CD8-positive, alpha-beta memory T cell (primary cell): ENCODE data around the gene FAM13A. TPM values are rescaled to one million over a fixed set of nuclear protein-coding genes. Genes with fewer than 3 reads are reported as not detected.

Experiments used
- CTCF ChIA-PET: fragments of 350-600 bp; sonication (Branson Sonifier 250); formaldehyde crosslinking; loops from one replicate; lab custom pipeline; 2021; ENCODE audit warnings: antibody characterized with exemption; lab: Charles Lee
- POLR2A ChIA-PET: fragments of 350-600 bp; sonication (Branson Sonifier 250); formaldehyde crosslinking; loops from one replicate; lab custom pipeline; 2021; ENCODE audit warnings: antibody characterized with exemption; lab: Charles Lee
- DNase-seq, 5 donors: peaks; one replicate each; pipeline versions ENCODE4 v3.0.0 to v3.0.0-alpha.2; 2020 to 2022; ENCODE audit warnings: mixed read lengths in 1 of 5
- H3K27ac ChIP-seq: one replicate; pipeline ENCODE4 v1.7.0; 2013; ENCODE audit warnings: low read depth, mild to moderate bottlenecking, low read length, moderate library complexity
- H3K27me3 ChIP-seq: 2 replicates; pipeline ENCODE4 v1.7.0; 2013; ENCODE audit warnings: low read length, mild to moderate bottlenecking; ENCODE audit not compliant: insufficient read depth, poor library complexity, severe bottlenecking
- H3K36me3 ChIP-seq: 2 replicates; pipeline ENCODE4 v1.7.0; 2013; ENCODE audit warnings: mild to moderate bottlenecking, low read length, moderate library complexity; ENCODE audit not compliant: insufficient read depth
- H3K4me1 ChIP-seq: 2 replicates; pipeline ENCODE4 v1.7.0; 2013; ENCODE audit warnings: mild to moderate bottlenecking, low read length, moderate library complexity; ENCODE audit not compliant: insufficient read depth
- H3K4me3 ChIP-seq: 2 replicates; pipeline ENCODE4 v1.7.0; 2013; ENCODE audit warnings: mild to moderate bottlenecking, low read length
- H3K9me3 ChIP-seq: 2 replicates; pipeline ENCODE4 v1.7.0; 2013; ENCODE audit warnings: mild to moderate bottlenecking, low read length
- H3K27ac Mint-ChIP-seq, 8 donors: one replicate each; pipeline ENCODE4 v1.8.0; 2020 to 2021; ENCODE audit warnings: mixed read lengths in 8 of 8, mild to moderate bottlenecking in 6 of 8, inconsistent platforms in 3 of 8, moderate library complexity in 3 of 8
- H3K27me3 Mint-ChIP-seq, 2 donors: one replicate each; pipeline ENCODE4 v1.8.0; 2020 to 2021; ENCODE audit warnings: mixed read lengths in 2 of 2, mild to moderate bottlenecking in 1 of 2, moderate library complexity in 1 of 2
- H3K36me3 Mint-ChIP-seq, 3 donors: one replicate each; pipeline ENCODE4 v1.8.0; 2020 to 2021; ENCODE audit warnings: mixed read lengths in 3 of 3, inconsistent platforms in 1 of 3, mild to moderate bottlenecking in 1 of 3
- H3K4me1 Mint-ChIP-seq, 3 donors: one replicate each; pipeline ENCODE4 v1.8.0; 2020 to 2021; ENCODE audit warnings: mixed read lengths in 3 of 3, inconsistent platforms in 1 of 3, mild to moderate bottlenecking in 1 of 3
- H3K4me3 Mint-ChIP-seq, 7 donors: one replicate each; pipeline ENCODE4 v1.8.0; 2020 to 2021; ENCODE audit warnings: mixed read lengths in 7 of 7, mild to moderate bottlenecking in 6 of 7, moderate library complexity in 4 of 7, inconsistent platforms in 2 of 7
- H3K9me3 Mint-ChIP-seq, 5 donors: one replicate each; pipeline ENCODE4 v1.8.0; 2020 to 2022; ENCODE audit warnings: mixed read lengths in 5 of 5, mild to moderate bottlenecking in 3 of 5, moderate library complexity in 2 of 5, inconsistent platforms in 1 of 5
- polyA plus RNA-seq: library from polyadenylated mRNA; unstranded; fragments of 300-500 nt; fragmentation: Illumina TruSeq; gene quantifications from one replicate; pipeline ENCODE4 v1.2.3, GENCODE V29; 2021
- total RNA-seq, 2 experiments: library from RNA; stranded (reverse); gene quantifications; one replicate each; pipeline ENCODE4 v1.2.3, GENCODE V29; 2021

The FAM13A gene
- total and polyA plus RNA-seq, 3 experiments from 2014 or later: 1.4 to 1.6 (median 1.4) TPM

GRCh38 chr4:88796545-88796944 is 260.4 kb downstream of the FAM13A start:
- POLR2A ChIA-PET: no interaction called here
- Mint-ChIP-seq H3K27me3 (peaks cover 0 to 3% of the 10 kb centered on the region in 2 donors), H3K4me1 (peaks cover 0 to 3% (median 3%) of the 10 kb centered on the region in 3 donors), H3K36me3 (peaks cover 1 to 17% (median 2%) of the 10 kb centered on the region in 3 donors), H3K9me3 (no peaks in the 10 kb centered on the region), H3K27ac (no peak overlapping the region), H3K4me3 (no peak overlapping the region)
- Histone ChIP-seq H3K4me3 (no peak overlapping the region), H3K27ac (no peak overlapping the region), H3K9me3 (no peaks in the 10 kb centered on the region), H3K36me3 (no peaks in the 10 kb centered on the region), H3K4me1 (no peaks in the 10 kb centered on the region), H3K27me3 (no peaks in the 10 kb centered on the region)
- CTCF ChIA-PET: no interaction called here
- no peak for DNase-seq

GRCh38 chr4:88794952-88795351 is 262.0 kb downstream of the FAM13A start:
- Mint-ChIP-seq H3K27me3 (peaks cover 0 to under 1% of the 10 kb centered on the region in 2 donors), H3K27ac (no peak overlapping the region), H3K4me3 (no peak overlapping the region), H3K4me1 (peaks cover 0 to 4% (median 3%) of the 10 kb centered on the region in 3 donors), H3K36me3 (peaks cover 1 to 15% (median 2%) of the 10 kb centered on the region in 3 donors), H3K9me3 (no peaks in the 10 kb centered on the region)
- no peak for DNase-seq
- POLR2A ChIA-PET: no interaction called here
- H3K9me3 ChIP-seq: no peaks in the 10 kb centered on the region
- no peak overlapping the region for H3K4me3 ChIP-seq
- H3K27ac ChIP-seq: no peak overlapping the region
- CTCF ChIA-PET: no interaction called here
- H3K36me3 ChIP-seq: no peaks in the 10 kb centered on the region
- H3K4me1 ChIP-seq: no peaks in the 10 kb centered on the region
- no peaks in the 10 kb centered on the region for H3K27me3 ChIP-seq

DNA sequence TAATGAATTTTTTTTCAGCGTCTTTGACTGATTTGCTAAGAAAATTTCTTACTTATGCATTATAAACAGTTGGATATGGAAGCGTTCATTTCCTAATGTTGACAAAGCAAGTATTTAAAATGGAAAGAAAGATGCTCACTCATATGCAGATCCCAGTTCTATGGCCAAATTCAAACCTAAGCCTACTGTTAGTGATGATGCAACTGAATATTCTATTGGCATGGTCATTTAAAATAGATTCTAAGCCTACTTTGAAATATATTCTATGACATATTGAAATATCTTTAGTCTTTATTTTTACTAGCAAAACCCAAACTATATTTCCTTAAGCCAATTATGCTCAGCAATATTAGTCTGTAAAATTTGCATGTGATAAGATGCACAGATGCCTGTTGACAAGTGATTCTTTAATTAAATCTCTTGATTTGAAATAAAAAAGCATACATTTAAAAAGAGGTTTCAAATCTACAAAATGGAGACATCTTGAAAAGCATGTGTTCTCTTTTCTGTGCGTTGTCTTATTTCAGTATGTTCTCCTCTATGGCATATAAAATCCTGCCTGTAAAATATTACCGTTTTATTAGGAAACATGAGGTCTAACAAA is 262.8 kb downstream of the FAM13A start:
- Histone ChIP-seq H3K4me1 (no peaks in the 10 kb centered on the region), H3K27me3 (no peaks in the 10 kb centered on the region), H3K9me3 (no peaks in the 10 kb centered on the region), H3K36me3 (no peaks in the 10 kb centered on the region), H3K27ac (no peak overlapping the region), H3K4me3 (no peak overlapping the region)
- no peak overlapping the region for H3K4me3 Mint-ChIP-seq
- ChIA-PET POLR2A (no interaction called here), CTCF (no interaction called here)
- no peak for DNase-seq
- H3K36me3 Mint-ChIP-seq: peaks cover 0 to 11% (median 4%) of the 10 kb centered on the region in 3 donors
- peaks cover 0 to 4% (median 3%) of the 10 kb centered on the region in 3 donors for H3K4me1 Mint-ChIP-seq
- no peaks in the 10 kb centered on the region for H3K9me3 Mint-ChIP-seq
- no peak overlapping the region for H3K27ac Mint-ChIP-seq
- H3K27me3 Mint-ChIP-seq: no peaks in the 10 kb centered on the region

DNA sequence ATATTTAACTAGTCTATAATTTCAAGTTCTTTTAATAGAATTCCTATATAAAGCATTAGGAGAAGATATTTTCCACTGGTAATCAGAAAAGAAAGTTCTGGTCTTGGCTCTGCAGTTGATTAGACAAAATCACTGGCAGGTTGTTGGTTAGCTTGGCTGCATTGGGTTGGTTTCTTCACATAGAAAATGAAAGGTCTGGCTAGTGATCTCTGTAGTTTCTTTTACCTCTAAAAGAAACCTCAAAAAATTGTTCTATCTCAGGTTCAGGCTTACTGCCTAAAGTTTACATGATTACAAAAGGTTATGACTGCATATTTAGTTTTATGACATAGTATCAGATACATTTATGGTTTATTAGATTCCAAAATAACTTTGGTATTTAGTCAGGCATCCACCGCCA is 263.5 kb downstream of the FAM13A start:
- POLR2A ChIA-PET: no interaction called here
- DNase-seq: no peak
- H3K4me3 ChIP-seq: no peak overlapping the region
- no peaks in the 10 kb centered on the region for H3K27me3 Mint-ChIP-seq
- no peaks in the 10 kb centered on the region for H3K4me1 ChIP-seq
- H3K9me3 ChIP-seq: no peaks in the 10 kb centered on the region
- peaks cover 0 to 8% (median 3%) of the 10 kb centered on the region in 3 donors for H3K36me3 Mint-ChIP-seq
- no peak overlapping the region for H3K27ac Mint-ChIP-seq
- no peak overlapping the region for H3K27ac ChIP-seq
- no peak overlapping the region for H3K4me3 Mint-ChIP-seq
- no peaks in the 10 kb centered on the region for H3K27me3 ChIP-seq
- no peaks in the 10 kb centered on the region for H3K36me3 ChIP-seq
- H3K9me3 Mint-ChIP-seq: no peaks in the 10 kb centered on the region
- peaks cover 0 to 4% (median 3%) of the 10 kb centered on the region in 3 donors for H3K4me1 Mint-ChIP-seq
- CTCF ChIA-PET: no interaction called here

GRCh38 chr4:88792821-88793220 is 264.2 kb downstream of the FAM13A start:
- H3K27ac Mint-ChIP-seq: peak overlapping the region in 1 of 8 donors; percentile 62
- Histone ChIP-seq H3K27ac (no peak overlapping the region), H3K4me3 (no peak overlapping the region), H3K27me3 (no peaks in the 10 kb centered on the region), H3K4me1 (no peaks in the 10 kb centered on the region), H3K36me3 (no peaks in the 10 kb centered on the region), H3K9me3 (no peaks in the 10 kb centered on the region)
- ChIA-PET POLR2A (no interaction called here), CTCF (no interaction called here)
- H3K27me3 Mint-ChIP-seq: no peaks in the 10 kb centered on the region
- H3K36me3 Mint-ChIP-seq: peaks cover 0 to 5% (median 4%) of the 10 kb centered on the region in 3 donors
- no peak overlapping the region for H3K4me3 Mint-ChIP-seq
- no peaks in the 10 kb centered on the region for H3K9me3 Mint-ChIP-seq
- no peak for DNase-seq
- H3K4me1 Mint-ChIP-seq: peaks cover 0 to 4% (median 3%) of the 10 kb centered on the region in 3 donors

DNA sequence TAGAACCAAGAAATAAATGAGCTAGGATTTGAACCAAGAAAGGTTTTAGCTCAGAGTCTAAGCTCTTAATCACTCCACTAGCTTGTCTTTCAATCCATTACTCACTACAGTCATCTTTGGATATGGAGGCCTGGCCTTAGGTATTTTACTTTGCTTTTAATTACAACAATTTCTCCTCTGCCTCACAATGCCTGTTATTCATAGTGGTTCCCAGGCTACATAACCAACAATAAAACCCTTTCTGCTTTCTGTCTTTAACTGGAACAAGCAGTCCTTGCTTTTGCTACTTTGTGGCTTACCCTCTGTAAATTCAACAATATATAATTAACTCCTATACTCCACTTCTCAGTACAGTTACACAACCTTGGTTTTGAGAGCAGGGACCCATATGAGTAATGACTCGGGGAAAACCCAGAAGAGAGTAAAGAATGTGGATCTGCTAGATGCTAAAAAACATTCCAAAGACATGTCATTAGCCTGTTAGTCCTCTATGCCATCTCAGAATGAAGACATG is 264.7 kb downstream of the FAM13A start:
- Mint-ChIP-seq H3K9me3 (no peaks in the 10 kb centered on the region), H3K36me3 (peaks cover 0 to 9% (median 4%) of the 10 kb centered on the region in 3 donors), H3K4me3 (no peak overlapping the region), H3K4me1 (peaks cover 0 to 4% (median 3%) of the 10 kb centered on the region in 3 donors), H3K27ac (peak overlapping the region in 1 of 8 donors; percentile 62), H3K27me3 (no peaks in the 10 kb centered on the region)
- H3K4me3 ChIP-seq: no peak overlapping the region
- no peaks in the 10 kb centered on the region for H3K4me1 ChIP-seq
- H3K27me3 ChIP-seq: no peaks in the 10 kb centered on the region
- peaks cover 2% of the 10 kb centered on the region for H3K36me3 ChIP-seq
- H3K9me3 ChIP-seq: no peaks in the 10 kb centered on the region
- POLR2A ChIA-PET: no interaction called here
- no peak for DNase-seq
- H3K27ac ChIP-seq: no peak overlapping the region
- CTCF ChIA-PET: interaction anchor here (1.7 kb wide), 1 partner anchor 253 kb away, joined by 7 read pairs; no protein-coding TSS in a partner anchor

GRCh38 chr4:88791274-88791673 is 265.7 kb downstream of the FAM13A start:
- no peak overlapping the region for H3K27ac ChIP-seq
- Mint-ChIP-seq H3K27me3 (no peaks in the 10 kb centered on the region), H3K36me3 (peaks cover 0 to 9% (median 0%) of the 10 kb centered on the region in 3 donors), H3K4me1 (peaks cover 0 to 4% (median 3%) of the 10 kb centered on the region in 3 donors), H3K27ac (no peak overlapping the region), H3K9me3 (no peaks in the 10 kb centered on the region), H3K4me3 (no peak overlapping the region)
- H3K4me3 ChIP-seq: no peak overlapping the region
- H3K27me3 ChIP-seq: no peaks in the 10 kb centered on the region
- ChIA-PET CTCF (interaction anchor here (1.7 kb wide), 1 partner anchor 252 kb away, joined by 7 read pairs; no protein-coding TSS in a partner anchor), POLR2A (no interaction called here)
- no peak for DNase-seq
- H3K9me3 ChIP-seq: no peaks in the 10 kb centered on the region
- peaks cover 4% of the 10 kb centered on the region for H3K36me3 ChIP-seq
- H3K4me1 ChIP-seq: no peaks in the 10 kb centered on the region

DNA sequence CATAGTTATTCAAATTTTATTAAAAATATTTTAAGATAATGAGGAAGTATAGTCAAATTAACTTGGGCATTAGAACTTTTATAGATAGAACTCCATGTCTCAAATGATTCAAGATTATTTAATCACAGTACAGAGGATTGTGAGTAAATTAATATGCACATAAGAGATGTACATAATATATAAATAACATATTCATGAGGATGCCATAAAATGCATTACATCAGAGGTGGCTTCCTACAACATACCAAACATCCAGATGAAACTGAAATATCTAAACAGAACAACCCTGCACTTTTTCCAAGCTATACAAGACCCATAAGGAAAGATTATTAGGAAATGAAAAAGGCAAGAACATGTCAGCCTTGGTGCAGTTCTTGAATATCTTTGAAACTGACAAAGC is 268.1 kb downstream of the FAM13A start:
- Mint-ChIP-seq H3K9me3 (no peaks in the 10 kb centered on the region), H3K36me3 (peaks cover 0 to 22% (median 4%) of the 10 kb centered on the region in 3 donors), H3K4me1 (peaks cover 0 to 4% (median 3%) of the 10 kb centered on the region in 3 donors), H3K27ac (no peak overlapping the region), H3K4me3 (no peak overlapping the region), H3K27me3 (no peaks in the 10 kb centered on the region)
- no peaks in the 10 kb centered on the region for H3K27me3 ChIP-seq
- H3K9me3 ChIP-seq: no peaks in the 10 kb centered on the region
- CTCF ChIA-PET: interaction anchor here (1.7 kb wide), 1 partner anchor 249 kb away, joined by 5 read pairs; no protein-coding TSS in a partner anchor
- DNase-seq: no peak
- H3K36me3 ChIP-seq: peaks cover 13% of the 10 kb centered on the region
- H3K27ac ChIP-seq: no peak overlapping the region
- POLR2A ChIA-PET: no interaction called here
- no peak overlapping the region for H3K4me3 ChIP-seq
- H3K4me1 ChIP-seq: no peaks in the 10 kb centered on the region
